ENCODE results near the gene GPR33. TPM values are rescaled to one million over a fixed set of nuclear protein-coding genes. Genes with fewer than 3 reads are reported as not detected.

GPR33 gene, protein sequence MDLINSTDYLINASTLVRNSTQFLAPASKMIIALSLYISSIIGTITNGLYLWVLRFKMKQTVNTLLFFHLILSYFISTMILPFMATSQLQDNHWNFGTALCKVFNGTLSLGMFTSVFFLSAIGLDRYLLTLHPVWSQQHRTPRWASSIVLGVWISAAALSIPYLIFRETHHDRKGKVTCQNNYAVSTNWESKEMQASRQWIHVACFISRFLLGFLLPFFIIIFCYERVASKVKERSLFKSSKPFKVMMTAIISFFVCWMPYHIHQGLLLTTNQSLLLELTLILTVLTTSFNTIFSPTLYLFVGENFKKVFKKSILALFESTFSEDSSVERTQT
- not detected in 2 replicates for total RNA-seq
- long read RNA-seq: 0 reads

DNA sequence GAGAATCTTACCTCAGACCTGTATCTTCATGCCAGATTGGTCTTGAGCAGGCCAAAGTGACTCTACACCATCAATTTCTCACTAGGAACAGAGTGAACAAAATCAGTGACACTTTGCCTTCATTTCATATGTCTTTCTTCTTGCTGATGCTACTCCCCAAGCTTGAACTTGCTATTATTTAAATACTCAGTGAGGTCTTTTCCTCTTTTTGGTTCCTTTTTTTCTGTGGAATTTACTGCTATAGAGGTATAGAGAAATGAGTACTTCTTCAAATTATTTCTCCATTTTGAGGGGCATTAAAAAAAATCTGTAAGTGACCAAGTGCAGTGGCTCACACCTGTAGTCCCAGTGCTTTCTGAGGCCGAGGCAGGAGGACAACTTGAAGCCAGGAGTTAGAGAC lies at the start of gene GPR33:
Gene GPR33, minus strand, starts transcription at position 154 of the 400 bp plus-strand sequence. CDS start 4,074 bp downstream, outside the sequence.
- H3K36me3 Mint-ChIP-seq (ENCODE audit: unreplicated experiment): no peaks in the 10 kb centered on the region
- H3K4me1 Mint-ChIP-seq (ENCODE audit: unreplicated experiment): no peaks in the 10 kb centered on the region
- TF ChIP-seq, protein P1, sequence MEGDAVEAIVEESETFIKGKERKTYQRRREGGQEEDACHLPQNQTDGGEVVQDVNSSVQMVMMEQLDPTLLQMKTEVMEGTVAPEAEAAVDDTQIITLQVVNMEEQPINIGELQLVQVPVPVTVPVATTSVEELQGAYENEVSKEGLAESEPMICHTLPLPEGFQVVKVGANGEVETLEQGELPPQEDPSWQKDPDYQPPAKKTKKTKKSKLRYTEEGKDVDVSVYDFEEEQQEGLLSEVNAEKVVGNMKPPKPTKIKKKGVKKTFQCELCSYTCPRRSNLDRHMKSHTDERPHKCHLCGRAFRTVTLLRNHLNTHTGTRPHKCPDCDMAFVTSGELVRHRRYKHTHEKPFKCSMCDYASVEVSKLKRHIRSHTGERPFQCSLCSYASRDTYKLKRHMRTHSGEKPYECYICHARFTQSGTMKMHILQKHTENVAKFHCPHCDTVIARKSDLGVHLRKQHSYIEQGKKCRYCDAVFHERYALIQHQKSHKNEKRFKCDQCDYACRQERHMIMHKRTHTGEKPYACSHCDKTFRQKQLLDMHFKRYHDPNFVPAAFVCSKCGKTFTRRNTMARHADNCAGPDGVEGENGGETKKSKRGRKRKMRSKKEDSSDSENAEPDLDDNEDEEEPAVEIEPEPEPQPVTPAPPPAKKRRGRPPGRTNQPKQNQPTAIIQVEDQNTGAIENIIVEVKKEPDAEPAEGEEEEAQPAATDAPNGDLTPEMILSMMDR (IDR thresholded peaks at IDR 0.05): no peak
- no peak within 1 kb of the TSS for H3K4me3 Mint-ChIP-seq (ENCODE audit: unreplicated experiment)
- no peak for DNase-seq (ENCODE audit: extremely low spot score, unreplicated experiment)
- H3K27ac Mint-ChIP-seq (ENCODE audit: unreplicated experiment): no peak within 1 kb of the TSS
- no peaks in the 10 kb centered on the region for H3K9me3 Mint-ChIP-seq (ENCODE audit: unreplicated experiment)
- peaks cover 2% of the 10 kb centered on the region for H3K27me3 Mint-ChIP-seq (ENCODE audit: unreplicated experiment)

DNA sequence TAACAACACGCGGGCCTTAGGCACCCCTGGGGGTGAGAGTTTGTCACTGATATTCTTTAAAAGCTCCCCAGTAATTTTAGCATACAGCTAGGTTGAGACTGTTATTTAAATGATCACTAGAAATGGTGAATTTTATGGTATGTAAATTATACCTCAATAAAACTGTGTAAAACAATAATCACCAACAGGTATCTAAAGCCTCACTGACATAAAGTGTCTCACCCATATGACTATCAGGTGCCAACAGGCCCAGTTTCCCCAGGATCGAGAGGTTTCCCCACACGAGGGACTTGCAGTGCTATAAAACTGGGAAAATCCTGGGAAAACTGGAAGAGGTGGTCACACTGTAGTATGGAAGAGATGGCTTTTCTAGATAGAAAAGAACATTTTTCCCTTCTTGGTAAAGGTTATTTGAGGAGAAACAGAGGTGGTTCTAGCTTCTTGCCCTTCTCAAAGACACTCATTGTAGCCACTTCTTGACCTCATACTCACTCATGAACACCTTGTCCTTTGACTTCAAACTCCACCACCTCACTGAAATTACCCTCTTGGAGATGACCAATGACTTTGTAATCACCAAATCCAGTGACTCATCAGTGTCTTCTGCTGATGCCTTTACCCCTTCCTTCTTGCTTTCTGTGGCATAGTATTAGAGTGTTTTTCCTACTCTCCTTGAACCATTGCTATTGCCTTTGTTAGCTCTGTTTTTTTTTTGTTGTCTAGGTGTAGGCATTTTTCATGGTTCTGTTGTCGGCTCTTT lies 48.5 kb upstream of the GPR33 start:
- Mint-ChIP-seq H3K4me1 (ENCODE audit: unreplicated experiment) (no peaks in the 10 kb centered on the region), H3K9me3 (ENCODE audit: unreplicated experiment) (no peaks in the 10 kb centered on the region), H3K4me3 (ENCODE audit: unreplicated experiment) (no peak overlapping the region), H3K27me3 (ENCODE audit: unreplicated experiment) (peaks cover 21% of the 10 kb centered on the region), H3K36me3 (ENCODE audit: unreplicated experiment) (no peaks in the 10 kb centered on the region), H3K27ac (ENCODE audit: unreplicated experiment) (no peak overlapping the region)
- no peak for DNase-seq (ENCODE audit: extremely low spot score, unreplicated experiment)
- TF ChIP-seq, protein P1 (IDR thresholded peaks at IDR 0.05): no peak

DNA sequence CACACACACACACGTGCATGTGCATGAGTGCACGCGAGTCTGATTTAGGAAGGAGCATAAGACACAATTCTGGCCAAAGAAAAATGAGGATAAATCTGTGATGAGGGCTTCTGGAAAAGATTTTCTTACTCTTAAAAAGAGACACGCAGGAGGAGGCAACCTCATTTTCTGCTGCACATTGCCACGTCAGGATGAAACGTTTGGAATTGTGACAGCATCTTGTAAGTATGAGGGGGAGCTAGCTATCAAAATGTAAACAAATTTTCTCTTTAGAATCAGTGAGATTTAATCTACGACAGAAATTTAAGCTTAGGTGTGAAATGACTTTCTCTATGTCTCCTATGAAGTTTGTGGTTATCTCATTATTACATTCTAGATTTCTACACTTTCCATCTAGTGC lies 42.3 kb upstream of the GPR33 start:
- Mint-ChIP-seq H3K27ac (ENCODE audit: unreplicated experiment) (no peak overlapping the region), H3K4me1 (ENCODE audit: unreplicated experiment) (no peaks in the 10 kb centered on the region), H3K9me3 (ENCODE audit: unreplicated experiment) (no peaks in the 10 kb centered on the region), H3K36me3 (ENCODE audit: unreplicated experiment) (no peaks in the 10 kb centered on the region), H3K4me3 (ENCODE audit: unreplicated experiment) (no peak overlapping the region), H3K27me3 (ENCODE audit: unreplicated experiment) (peaks cover 3% of the 10 kb centered on the region)
- TF ChIP-seq, protein P1 (IDR thresholded peaks at IDR 0.05): no peak
- DNase-seq (ENCODE audit: extremely low spot score, unreplicated experiment): no peak

DNA sequence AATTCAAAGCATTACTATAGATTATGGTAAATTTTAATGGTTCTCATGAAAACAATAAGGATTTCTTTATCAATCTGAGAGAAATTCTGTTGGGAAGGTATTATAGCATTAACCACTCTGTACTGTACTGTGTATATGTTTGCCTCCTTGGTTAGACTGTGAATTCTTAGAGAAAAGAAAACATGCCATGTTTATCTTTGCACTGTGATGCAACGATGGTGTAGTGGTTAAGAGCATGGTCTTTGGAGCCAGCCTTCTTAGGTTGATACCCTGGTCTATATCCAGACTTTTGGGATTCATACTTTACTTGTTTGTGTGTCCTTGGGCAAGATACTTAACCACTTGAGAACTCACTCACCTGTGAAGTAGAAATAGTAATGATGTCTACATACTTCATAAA lies 41.2 kb upstream of the GPR33 start:
- H3K27me3 Mint-ChIP-seq (ENCODE audit: unreplicated experiment): peaks cover 3% of the 10 kb centered on the region
- H3K36me3 Mint-ChIP-seq (ENCODE audit: unreplicated experiment): no peaks in the 10 kb centered on the region
- DNase-seq (ENCODE audit: extremely low spot score, unreplicated experiment): no peak
- no peaks in the 10 kb centered on the region for H3K9me3 Mint-ChIP-seq (ENCODE audit: unreplicated experiment)
- H3K4me1 Mint-ChIP-seq (ENCODE audit: unreplicated experiment): no peaks in the 10 kb centered on the region
- no peak overlapping the region for H3K4me3 Mint-ChIP-seq (ENCODE audit: unreplicated experiment)
- no peak overlapping the region for H3K27ac Mint-ChIP-seq (ENCODE audit: unreplicated experiment)
- TF ChIP-seq, protein P1 (IDR thresholded peaks at IDR 0.05): no peak

DNA sequence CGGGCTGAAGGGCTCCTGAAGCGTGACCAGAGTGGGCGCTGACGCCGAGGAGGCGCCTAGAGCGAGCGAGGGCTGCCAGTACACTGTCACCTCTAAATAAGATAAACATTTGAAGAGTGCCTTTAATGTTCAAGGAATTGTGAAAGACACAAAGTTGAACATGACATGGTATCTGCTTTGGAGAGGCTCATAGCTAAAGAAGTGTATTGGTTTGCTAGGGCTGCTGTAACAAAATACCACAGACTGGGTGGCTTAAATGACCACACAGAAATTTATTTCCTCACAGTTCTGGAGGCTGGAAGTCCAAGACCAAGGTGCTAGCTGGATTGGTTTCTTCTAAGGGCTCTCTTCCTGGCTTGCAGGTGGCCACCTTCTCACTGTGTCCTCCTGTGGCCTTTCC lies 39.7 kb upstream of the GPR33 start:
- H3K27ac Mint-ChIP-seq (ENCODE audit: unreplicated experiment): no peak overlapping the region
- no peaks in the 10 kb centered on the region for H3K36me3 Mint-ChIP-seq (ENCODE audit: unreplicated experiment)
- DNase-seq (ENCODE audit: extremely low spot score, unreplicated experiment): no peak
- H3K4me3 Mint-ChIP-seq (ENCODE audit: unreplicated experiment): no peak overlapping the region
- H3K27me3 Mint-ChIP-seq (ENCODE audit: unreplicated experiment): peaks cover 3% of the 10 kb centered on the region
- H3K4me1 Mint-ChIP-seq (ENCODE audit: unreplicated experiment): peaks cover 1% of the 10 kb centered on the region
- TF ChIP-seq, protein P1 (IDR thresholded peaks at IDR 0.05): no peak
- H3K9me3 Mint-ChIP-seq (ENCODE audit: unreplicated experiment): no peaks in the 10 kb centered on the region

Data from osteocyte (in vitro differentiated cells).